HG03432 (cell line): ENCODE data around the gene CLEC2D.
"Not testable (repeated sequence)": the region's sequence is repeated elsewhere in the genome, so short reads cannot be mapped to it uniquely, and the experiment has no call there.

Experiments used
- ATAC-seq: cut with Tn5 transposase; IDR thresholded peaks from one replicate; pipeline ENCODE4 v1.9.1; 2021; ENCODE audit warnings: mild to moderate bottlenecking, moderate library complexity; ENCODE audit not compliant: unreplicated experiment

Gene CLEC2D

DNA sequence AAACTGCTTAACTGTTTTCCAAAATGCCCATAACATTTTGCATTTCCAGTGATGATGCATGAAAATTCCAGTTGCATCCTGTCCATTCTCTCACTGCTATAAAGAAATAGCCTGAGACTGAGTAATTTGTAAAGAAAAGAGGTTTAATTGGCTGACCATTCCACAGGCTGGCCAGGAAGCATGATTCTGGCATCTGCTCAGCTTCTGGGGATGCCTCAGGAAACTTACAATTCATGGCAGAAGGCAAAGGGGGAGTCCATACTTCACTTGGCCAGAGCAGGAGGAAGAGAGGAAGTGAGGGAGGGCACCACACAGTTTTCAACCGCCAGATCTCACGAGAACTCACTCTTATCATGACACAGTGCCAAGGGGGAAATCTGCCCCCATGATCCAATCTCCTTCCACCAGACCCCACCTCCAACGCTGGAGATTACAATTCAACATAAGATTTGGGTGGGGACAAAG lies 18.2 kb upstream of the CLEC2D start:
- ATAC-seq, result no peak

DNA sequence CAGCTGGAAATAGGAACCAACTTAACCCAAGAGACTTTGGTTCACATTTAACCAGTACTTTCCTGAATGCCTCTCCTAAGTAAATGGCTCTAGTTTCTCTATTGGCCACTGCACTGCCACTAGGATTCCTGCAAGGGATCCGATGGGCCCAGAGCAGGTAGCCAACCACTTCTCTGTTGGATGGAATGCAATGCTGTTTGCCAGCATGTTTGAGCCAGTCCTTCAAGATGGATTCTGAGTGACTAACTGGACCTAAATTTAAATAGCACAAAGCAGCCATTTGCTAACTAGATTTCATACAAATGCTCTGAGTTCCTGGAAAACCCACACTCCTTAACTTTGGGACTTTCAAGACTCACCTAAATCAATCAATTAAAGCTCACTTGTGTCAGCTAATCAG lies 9.5 kb upstream of the CLEC2D start:
- ATAC-seq, result no peak

DNA sequence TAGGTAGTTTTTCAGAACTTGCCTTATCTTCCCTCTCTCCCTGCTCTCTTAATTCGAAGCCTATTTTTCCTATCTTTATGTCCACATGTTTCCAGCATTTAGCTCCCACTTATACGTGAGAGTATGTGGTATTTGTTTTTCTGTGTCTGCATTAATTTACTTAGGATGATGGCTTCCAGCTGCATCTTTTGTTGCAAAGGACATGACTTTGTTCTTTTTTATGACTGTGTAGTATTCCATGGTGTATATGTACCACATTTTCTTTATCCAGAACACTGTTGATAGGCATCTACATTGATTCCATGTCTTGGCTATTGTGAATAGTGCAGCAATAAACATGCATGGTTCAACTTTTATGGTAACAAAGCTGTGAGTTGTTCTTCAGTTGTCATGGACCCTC lies 7.8 kb upstream of the CLEC2D start:
- ATAC-seq, result no peak

DNA sequence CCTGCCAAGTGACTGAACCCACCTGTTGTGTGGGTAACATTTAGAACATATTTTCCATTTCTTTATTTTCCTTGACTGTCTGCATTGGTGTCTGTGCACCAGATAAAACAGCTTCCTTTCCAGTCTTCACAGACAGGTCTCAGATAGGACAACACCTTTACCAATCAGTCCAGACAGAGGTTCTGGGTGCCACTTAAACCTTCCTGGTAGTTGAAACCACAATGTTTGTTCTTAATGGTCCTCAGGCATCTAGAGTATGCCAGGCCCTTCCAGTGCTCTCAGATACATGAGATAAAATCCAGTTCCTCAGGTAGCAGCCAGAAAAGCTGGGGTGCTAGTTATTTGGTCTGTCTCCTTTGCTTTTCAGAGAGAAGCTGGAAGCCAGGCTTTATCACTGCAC lies 7.0 kb upstream of the CLEC2D start:
- no peak for ATAC-seq

DNA sequence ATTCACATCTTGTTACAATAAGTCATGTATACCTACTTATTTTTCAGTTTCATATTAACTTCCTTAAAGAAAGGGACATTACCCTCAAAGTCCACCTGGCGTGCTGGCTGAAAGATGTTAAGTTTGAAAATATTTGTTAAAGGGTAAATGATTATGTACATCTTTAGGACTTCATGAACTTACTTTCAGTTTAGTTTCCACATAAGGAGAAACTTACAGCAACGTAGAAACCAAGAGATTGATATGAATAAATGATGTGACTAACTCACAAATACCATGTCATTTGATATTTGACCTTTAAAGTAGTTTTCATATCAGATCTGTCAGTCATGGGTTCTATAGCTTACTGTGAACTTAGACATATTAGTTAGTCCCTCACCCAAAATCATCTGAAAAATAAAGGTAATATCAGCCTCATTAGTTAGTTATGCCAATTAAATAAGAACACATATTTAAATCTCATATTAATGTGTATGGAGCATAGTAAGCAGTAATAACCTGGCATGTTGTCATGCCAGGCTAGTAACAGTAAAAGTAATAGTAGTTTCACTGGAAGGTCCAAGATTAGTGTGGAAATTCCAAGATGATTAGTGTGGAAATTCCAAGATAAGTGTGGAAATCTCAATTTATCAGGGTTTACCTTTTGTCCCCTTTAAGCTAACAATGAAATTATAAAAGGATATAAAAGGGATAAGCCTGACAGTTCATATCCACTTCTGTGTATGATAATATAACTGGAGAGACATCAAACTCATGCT lies 1.9 kb upstream of the CLEC2D start:
- ATAC-seq, result peak; percentile 52

DNA sequence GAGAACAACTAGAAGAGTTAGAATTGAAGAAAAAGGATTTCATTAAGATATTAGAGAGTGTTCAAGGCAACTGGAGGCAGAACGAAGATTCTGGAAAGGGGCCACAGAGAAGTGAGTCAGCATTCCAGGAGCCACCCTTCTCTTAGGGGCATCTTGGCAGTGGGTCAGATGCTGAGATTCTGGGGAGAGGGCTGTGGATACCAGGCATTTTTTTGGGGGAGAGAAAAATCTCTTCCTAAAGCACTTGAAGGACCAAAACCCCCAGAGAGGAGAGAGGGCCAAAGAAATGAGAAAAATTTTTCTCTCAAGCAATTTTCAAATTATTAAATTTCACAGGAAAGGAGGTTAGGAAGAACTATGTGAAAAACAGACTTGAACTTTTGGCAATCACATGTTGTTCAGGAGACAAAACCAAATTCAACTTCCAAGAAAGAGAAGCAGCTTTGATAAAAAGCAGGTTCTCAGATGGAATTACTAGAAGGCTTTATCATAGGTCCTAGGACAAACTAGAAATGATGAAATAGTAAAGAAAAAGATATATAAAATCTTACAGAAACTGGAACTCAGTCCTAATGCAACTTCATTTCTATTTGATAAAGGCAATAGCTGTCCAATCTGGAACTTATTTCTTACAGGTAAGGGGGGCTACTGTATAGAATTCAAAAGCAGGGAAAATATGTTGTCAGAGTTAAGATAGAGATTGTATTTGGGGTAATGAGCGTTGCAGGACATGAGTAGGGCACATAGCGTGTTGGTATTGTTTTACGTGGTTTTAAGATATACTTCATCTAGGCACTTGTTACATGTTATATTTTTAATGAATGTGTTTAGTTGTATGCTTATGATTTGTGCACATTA lies 1.1 kb upstream of the CLEC2D start:
- ATAC-seq, result no peak

DNA sequence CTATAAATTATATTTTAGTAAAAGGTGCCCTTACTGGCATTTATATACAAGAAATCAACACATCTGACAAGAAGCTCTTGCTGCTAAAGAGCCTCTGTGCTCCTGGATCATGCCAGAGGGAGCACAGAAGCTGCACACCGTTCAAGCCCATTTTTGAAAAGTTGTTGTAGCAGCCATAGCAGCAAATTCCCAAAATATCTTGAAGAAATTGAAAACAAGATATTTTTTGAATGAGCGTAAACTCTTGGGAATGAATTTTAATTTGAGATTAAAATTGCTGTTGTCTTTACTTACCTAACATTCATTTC lies 540 bp upstream of the CLEC2D start:
- no peak for ATAC-seq

DNA sequence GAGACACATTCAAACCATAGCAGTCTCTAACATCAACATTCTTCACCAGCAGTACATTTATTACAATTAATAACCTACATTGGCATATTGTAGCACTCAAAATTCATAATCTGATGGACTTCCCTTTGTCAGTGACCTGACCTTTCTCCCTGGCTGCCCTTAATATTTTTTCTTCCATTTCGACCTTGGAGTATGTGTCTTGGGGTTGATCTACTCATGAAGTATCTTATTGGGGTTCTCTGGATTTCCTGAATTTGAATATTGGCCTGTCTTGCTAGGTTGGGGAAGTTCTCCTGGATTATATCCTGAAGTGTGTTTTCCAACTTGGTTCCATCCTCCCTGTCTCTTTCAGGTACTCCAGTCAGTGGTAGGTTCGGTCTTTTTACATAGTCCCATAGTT lies 2.8 kb downstream of the CLEC2D start:
- not testable (repeated sequence) for ATAC-seq

DNA sequence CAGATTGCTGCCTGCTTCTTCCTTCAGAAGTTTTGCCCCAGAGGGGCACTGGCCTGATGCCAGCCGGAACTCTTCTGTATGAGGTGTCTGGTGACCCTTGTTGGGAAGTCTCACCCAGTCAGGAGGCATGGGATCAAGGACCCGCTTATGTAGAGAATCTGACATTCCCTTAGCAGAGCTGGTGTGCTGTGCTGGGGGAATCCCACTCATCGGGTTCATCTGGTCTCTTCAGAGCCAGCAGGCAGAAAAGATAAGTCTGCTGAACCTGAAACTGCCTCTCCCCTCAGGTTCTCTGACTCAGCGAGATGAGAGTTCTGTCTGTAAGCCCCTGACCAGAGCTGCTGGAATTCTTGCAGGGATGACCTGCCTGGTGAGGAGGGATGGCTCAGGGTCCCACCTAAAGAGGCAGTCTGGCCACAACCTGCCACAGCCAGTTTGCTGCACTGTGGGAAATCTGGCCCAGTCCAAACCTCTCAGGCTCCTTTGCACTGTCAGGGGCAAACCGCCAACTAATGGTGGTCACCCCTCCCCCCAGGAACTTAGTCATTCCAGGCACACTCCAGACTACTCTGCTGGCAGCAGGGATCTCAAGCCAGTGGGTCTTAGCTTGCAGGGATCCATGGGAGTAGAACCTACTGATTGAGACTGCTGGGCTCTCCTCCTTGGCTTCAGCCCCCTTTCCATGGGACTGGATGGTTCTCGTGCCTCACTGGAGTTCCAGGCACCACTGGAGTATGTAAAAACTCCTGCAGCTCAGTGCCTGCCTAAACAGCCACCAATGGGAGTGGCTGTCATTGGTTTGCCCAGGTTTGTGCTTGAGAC lies 4.1 kb downstream of the CLEC2D start:
- ATAC-seq, result peak; percentile 46

DNA sequence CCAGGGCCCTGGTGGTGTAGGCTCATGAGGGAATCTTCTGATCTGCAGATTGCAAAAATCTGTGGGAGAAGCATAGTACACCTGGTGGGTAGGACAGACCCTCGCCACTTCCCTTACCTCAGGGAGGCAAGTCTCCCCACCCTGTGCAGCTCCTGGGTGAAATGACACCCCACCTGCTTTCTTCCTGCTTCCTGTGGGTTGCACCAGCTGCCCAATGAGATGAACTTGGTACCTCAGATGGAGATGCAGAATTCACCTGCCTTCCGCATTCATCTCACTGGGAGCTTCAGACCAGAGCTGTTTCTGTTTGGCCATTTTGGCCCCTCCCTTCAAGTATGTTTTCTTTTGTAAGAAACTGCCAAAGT lies 4.7 kb downstream of the CLEC2D start:
- peak; percentile 23 for ATAC-seq

DNA sequence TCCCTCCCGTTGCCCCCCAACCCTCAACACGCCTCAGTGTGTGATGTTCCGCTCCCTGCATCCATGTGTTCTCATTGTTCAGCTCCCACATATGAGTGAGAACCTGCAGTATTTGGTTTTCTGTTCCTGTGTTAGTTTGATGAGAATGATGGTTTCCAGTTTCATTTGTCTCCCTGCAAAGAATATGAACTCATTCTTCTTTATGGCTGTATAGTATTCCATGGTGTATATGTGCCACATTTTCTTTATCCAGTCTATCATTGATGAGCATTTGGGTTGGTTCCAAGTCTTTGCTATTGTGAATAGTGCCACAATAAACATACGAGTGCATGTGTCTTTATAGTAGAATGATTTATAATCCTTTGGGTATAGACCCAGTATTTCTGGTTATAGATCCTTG lies 13.0 kb downstream of the CLEC2D start:
- ATAC-seq, result not testable (repeated sequence)

DNA sequence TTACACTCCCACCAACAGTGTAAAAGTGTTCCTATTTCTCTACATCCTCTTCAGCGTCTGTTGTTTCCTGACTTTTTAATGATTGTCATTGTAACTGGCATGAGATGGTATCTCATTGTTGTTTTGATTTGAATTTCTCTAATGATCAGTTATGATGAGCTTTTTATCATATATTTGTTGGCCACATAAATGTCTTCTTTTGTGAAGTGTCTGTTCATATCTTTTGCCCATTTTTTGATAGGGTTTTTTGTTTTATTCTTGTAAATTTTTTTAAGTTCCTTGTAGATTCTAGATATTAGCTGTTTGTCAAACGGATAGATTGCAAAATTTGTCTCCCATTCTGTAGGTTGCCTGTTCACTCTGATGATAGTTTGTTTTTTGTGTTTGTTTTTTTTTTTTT lies 13.4 kb downstream of the CLEC2D start:
- not testable (repeated sequence) for ATAC-seq

DNA sequence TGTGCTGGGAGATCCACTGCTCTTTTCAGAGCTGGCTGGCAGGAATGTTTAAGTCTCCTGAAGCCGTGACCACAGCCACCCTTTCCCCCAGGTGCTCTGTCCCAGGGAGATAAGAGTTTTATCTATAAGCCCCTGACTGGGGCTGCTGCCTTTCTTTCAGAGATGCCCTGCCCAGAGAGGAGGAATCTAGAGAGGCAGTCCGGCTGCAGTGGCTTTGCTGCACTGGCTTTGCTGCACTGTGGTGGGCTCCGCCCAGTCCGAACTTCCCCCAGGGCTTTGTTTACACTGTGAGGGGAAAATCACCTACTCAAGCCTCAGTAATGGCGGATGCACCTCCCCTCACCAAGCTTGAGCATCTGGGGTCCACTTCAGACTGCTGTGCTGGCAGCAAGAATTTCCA lies 15.9 kb downstream of the CLEC2D start:
- ATAC-seq, result not testable (repeated sequence)

DNA sequence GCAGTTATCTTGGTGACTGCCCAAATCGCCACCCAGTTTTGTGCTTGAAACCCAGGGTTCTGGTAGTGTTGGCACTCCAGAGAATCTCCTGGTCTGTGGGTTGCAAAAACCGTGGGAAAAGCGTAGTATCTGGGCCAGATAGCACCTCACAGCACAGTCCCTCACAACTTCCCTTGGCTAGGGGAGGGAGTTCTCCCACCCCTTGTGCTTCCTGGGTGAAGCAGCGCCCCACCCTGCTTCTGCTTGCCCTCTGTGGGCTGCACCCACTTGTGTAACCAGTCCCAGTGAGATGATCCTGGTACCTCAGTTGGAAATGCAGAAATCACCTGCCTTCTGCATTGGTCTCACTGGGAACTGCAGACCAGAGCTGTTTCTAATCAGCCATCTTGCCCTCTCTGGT lies 16.4 kb downstream of the CLEC2D start:
- no peak for ATAC-seq

DNA sequence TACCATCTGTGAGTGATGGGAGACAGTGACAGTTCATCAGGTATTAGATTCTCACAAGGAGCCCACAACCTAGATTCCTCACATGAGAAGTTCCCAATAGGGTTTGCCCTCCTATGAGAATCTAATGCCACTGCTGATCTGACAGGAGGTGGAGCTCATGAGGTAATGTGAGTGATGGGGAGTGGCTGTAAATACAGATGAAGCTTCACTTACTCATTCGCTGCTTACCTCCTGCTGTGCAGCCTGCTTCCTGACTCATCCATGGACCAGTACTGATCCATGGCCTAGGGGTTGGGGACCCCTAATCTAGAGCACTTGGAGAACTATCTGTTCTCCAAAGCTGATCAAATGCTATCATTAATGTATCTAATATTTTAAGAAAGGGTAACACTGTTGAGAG lies 17.7 kb downstream of the CLEC2D start:
- ATAC-seq, result no peak

DNA sequence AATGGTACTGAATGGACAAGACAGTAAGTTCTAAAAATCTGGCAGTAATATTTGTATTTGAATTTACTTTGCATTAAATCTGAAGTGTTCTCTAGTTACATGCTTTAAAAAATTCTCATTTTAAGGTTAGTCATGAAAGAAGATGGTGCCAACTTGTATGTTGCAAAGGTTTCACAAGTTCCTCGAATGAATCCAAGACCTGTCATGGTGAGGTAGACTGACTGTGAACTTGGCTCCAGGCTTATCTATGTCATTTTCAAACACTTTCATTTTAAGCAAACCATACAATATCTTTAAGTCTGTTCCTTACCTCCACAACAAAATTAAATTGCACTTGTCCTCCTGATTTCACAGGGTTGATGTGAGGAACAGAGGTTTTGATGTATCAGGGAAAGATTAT lies 23.4 kb downstream of the CLEC2D start:
- no peak for ATAC-seq

DNA sequence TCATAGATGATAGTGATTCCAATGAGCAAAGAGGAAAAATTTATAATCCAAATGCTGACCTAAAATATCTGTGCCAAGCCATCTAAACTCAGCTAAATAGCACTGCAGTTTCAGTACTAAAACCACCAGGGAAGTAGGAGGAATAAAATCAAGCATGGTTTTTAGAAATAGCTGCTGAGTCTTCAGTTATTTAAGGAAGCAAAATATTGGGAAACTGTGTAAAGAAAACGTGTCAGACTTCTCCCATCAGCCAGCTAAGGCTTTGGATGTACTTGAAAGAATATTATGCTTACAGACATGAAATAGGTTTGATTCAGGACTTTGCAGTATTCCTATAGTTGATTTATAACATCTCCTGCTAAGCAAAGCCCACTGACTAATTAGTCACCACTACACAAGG lies 24.7 kb downstream of the CLEC2D start:
- ATAC-seq, result no peak

DNA sequence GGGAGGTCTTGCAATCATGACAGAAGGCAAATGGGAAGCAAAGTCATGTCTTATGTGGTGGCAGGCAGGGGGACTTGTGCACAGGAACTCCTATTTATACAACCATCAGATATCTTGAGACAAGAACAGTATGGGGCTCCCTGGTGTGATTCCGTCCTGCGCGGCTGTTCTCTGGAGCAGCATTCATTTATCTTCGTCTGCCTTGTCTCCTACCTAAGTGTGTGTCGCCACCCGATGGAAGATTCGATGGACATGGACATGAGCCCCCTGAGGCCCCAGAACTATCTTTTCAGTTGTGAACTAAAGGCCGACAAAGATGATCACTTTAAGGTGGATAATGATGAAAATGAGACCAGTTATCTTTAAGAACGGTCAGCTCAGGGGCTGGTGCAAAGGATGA lies 25.6 kb downstream of the CLEC2D start:
- ATAC-seq, result not testable (repeated sequence)

DNA sequence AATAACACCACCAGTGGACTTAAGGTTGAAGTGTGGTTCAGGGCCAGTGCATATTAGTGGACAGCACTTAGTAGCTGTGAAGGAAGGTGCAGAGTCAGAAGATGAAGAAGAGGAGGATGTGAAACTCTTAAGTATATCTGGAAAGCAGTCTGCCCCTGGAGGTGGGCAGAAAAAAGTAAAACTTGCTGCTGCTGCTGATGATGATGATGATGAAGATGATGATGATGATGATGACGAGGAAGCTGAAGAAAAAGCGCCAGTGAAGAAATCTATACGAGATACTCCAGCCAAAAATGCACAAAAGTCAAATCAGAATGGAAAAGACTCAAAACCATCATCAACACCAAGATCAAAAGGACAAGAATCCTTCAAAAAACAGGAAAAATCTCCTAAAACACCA lies 26.1 kb downstream of the CLEC2D start:
- ATAC-seq, result not testable (repeated sequence)

DNA sequence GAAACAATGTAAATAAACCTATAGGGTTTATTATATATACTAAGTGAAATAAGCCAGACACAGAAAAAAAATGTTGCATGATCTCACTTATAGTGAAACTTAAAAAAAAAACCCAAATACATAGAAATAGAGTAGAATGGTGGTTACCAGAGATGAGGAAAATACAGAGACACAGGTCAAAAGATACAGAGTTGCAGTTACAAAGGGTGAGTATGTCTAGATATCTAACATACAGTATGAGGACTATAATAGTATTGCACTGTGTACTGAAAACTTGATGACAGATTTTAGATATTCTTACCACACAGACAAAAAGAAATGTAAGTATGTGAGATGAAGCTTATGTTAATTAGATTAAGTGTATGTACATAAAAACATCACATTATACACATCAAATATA lies 28.1 kb downstream of the CLEC2D start:
- ATAC-seq, result no peak

DNA sequence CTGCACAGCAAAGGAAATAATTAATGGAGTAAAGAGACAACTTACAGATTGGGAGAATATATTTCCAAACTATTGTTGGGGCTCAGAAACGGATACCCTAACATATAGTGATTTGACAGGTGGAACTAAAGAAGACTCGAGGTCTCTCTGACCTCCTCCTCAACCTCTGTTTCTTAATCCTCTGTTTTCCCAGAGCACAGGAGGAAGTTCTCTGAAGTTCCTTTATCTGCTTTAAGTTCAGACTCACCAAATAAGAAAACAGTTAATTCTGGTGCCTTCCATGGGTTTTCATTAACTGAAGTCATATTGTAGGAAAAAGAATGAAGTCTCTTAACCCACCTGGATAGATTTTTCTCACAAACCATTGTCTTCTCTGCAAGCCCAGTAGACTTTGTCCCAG lies 29.2 kb downstream of the CLEC2D start:
- ATAC-seq, result no peak
